ENCODE data around the gene CD14. TPM values are rescaled to one million over a fixed set of nuclear protein-coding genes. Genes with fewer than 3 reads are reported as not detected.

Gene CD14
- total RNA-seq, 1 experiment from 2014 or later, result 0.63 TPM

GRCh38 chr5:140633501-140633900, 526 bp upstream of the CD14 start (continued):
- TF ChIP-seq, protein P1, sequence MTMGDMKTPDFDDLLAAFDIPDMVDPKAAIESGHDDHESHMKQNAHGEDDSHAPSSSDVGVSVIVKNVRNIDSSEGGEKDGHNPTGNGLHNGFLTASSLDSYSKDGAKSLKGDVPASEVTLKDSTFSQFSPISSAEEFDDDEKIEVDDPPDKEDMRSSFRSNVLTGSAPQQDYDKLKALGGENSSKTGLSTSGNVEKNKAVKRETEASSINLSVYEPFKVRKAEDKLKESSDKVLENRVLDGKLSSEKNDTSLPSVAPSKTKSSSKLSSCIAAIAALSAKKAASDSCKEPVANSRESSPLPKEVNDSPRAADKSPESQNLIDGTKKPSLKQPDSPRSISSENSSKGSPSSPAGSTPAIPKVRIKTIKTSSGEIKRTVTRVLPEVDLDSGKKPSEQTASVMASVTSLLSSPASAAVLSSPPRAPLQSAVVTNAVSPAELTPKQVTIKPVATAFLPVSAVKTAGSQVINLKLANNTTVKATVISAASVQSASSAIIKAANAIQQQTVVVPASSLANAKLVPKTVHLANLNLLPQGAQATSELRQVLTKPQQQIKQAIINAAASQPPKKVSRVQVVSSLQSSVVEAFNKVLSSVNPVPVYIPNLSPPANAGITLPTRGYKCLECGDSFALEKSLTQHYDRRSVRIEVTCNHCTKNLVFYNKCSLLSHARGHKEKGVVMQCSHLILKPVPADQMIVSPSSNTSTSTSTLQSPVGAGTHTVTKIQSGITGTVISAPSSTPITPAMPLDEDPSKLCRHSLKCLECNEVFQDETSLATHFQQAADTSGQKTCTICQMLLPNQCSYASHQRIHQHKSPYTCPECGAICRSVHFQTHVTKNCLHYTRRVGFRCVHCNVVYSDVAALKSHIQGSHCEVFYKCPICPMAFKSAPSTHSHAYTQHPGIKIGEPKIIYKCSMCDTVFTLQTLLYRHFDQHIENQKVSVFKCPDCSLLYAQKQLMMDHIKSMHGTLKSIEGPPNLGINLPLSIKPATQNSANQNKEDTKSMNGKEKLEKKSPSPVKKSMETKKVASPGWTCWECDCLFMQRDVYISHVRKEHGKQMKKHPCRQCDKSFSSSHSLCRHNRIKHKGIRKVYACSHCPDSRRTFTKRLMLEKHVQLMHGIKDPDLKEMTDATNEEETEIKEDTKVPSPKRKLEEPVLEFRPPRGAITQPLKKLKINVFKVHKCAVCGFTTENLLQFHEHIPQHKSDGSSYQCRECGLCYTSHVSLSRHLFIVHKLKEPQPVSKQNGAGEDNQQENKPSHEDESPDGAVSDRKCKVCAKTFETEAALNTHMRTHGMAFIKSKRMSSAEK (CRISPR knock-in tag; IDR thresholded peaks at IDR 0.05; ENCODE audit: borderline replicate concordance), result no peak
- TF ChIP-seq ZNF121 (CRISPR knock-in tag; IDR thresholded peaks at IDR 0.05), result no peak
- no peak for TF ChIP-seq SMAD4 (CRISPR knock-in tag; IDR thresholded peaks at IDR 0.05)

DNA sequence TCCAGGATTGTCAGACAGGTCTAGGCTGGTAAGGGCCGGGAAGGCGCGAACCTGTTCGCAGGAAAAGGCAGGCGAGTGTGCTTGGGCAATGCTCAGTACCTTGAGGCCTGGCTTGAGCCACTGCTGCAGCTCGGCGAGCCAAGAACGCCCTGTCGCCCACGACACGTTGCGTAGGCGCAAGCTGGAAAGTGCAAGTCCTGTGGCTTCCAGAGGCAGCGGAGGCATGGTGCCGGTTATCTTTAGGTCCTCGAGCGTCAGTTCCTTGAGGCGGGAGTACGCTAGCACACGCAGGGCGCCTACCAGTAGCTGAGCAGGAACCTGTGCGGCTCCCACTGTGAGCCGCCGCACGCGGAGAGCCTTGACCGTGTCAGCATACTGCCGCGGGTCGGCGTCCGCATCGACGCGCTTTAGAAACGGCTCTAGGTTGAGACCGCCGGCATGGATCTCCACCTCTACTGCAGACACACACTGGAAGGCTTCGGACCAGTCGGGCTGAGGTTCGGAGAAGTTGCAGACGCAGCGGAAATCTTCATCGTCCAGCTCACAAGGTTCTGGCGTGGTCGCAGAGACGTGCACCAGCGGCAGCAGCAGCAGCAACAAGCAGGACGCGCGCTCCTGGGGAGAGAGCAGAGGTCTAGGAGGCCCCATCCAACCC, 482 bp downstream of the CD14 start:
- DNase-seq (ENCODE audit: low spot score) (no peak), ATAC-seq (no peak)
- Mint-ChIP-seq H3K4me3 (no peak overlapping the region), H3K27me3 (ENCODE audit: low read depth) (peaks cover 35% of the 10 kb centered on the region), H3K9me3 (peaks cover 28% of the 10 kb centered on the region), H3K36me3 (peaks cover 19% of the 10 kb centered on the region), H3K27ac (no peak overlapping the region), H3K4me1 (no peaks in the 10 kb centered on the region)
- TF ChIP-seq JAZF1 (CRISPR knock-in tag; IDR thresholded peaks at IDR 0.05) (no peak), FOXK1 (CRISPR knock-in tag; IDR thresholded peaks at IDR 0.05) (no peak), KAT7 (CRISPR knock-in tag; IDR thresholded peaks at IDR 0.05; ENCODE audit: borderline replicate concordance) (no peak)
- ChIA-PET POLR2A (no interaction called here), CTCF (interaction anchor here (0.8 to 1.3 kb wide), 2 partner anchors 79 to 260 kb away, joined by 3 to 4 read pairs; no protein-coding TSS in a partner anchor)

- ATAC-seq (no peak), DNase-seq (ENCODE audit: low spot score) (no peak)
- peaks cover 25% of the 10 kb centered on the region for H3K36me3 Mint-ChIP-seq
- TF ChIP-seq, protein P2, sequence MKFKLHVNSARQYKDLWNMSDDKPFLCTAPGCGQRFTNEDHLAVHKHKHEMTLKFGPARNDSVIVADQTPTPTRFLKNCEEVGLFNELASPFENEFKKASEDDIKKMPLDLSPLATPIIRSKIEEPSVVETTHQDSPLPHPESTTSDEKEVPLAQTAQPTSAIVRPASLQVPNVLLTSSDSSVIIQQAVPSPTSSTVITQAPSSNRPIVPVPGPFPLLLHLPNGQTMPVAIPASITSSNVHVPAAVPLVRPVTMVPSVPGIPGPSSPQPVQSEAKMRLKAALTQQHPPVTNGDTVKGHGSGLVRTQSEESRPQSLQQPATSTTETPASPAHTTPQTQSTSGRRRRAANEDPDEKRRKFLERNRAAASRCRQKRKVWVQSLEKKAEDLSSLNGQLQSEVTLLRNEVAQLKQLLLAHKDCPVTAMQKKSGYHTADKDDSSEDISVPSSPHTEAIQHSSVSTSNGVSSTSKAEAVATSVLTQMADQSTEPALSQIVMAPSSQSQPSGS (CRISPR knock-in tag; IDR thresholded peaks at IDR 0.05; ENCODE audit: borderline replicate concordance, low read depth), result no peak
- TF ChIP-seq JAZF1 (CRISPR knock-in tag; IDR thresholded peaks at IDR 0.05) (no peak), SP1 (CRISPR knock-in tag; conservative IDR thresholded peaks at IDR 0.05) (no peak), ZNF232 (CRISPR knock-in tag; IDR thresholded peaks at IDR 0.05) (no peak), CBFB (CRISPR knock-in tag; IDR thresholded peaks at IDR 0.05; ENCODE audit: low read depth) (no peak), SMAD3 (CRISPR knock-in tag; IDR thresholded peaks at IDR 0.05; ENCODE audit: borderline replicate concordance) (no peak), ZNF396 (CRISPR knock-in tag; IDR thresholded peaks at IDR 0.05; ENCODE audit: borderline replicate concordance) (no peak), SMAD4 (CRISPR knock-in tag; IDR thresholded peaks at IDR 0.05) (no peak), NFYB (CRISPR knock-in tag; conservative IDR thresholded peaks at IDR 0.05; ENCODE audit: low read depth) (no peak), CREM (CRISPR knock-in tag; IDR thresholded peaks at IDR 0.05) (no peak), ATF1 (CRISPR knock-in tag; IDR thresholded peaks at IDR 0.05) (no peak), CREB1 (CRISPR knock-in tag; IDR thresholded peaks at IDR 0.05) (no peak), ETV6 (CRISPR knock-in tag; IDR thresholded peaks at IDR 0.05) (no peak), JUN (CRISPR knock-in tag; IDR thresholded peaks at IDR 0.05) (no peak), KAT7 (CRISPR knock-in tag; IDR thresholded peaks at IDR 0.05; ENCODE audit: borderline replicate concordance) (no peak), NFATC4 (CRISPR knock-in tag; IDR thresholded peaks at IDR 0.05) (no peak), ZNF317 (CRISPR knock-in tag; IDR thresholded peaks at IDR 0.05; ENCODE audit: borderline replicate concordance, low read depth) (no peak)
- ChIA-PET CTCF (interaction anchor here (1.3 kb wide), 1 partner anchor 79 kb away, joined by 4 read pairs; no protein-coding TSS in a partner anchor), POLR2A (no interaction called here)
- no peak overlapping the region for H3K27ac Mint-ChIP-seq
- peaks cover 34% of the 10 kb centered on the region for H3K9me3 Mint-ChIP-seq
- peaks cover 41% of the 10 kb centered on the region for H3K27me3 Mint-ChIP-seq (ENCODE audit: low read depth)
- H3K4me3 Mint-ChIP-seq, result no peak overlapping the region
- no peaks in the 10 kb centered on the region for H3K4me1 Mint-ChIP-seq
These were observed 1.1 kb downstream of the CD14 start for GRCh38 chr5:140631831-140632365.

Measured in WTC11 (cell line).